H9 (cell line): ENCODE results near the gene KLHL10. TPM values are rescaled to one million over a fixed set of nuclear protein-coding genes. Genes with fewer than 3 reads are reported as not detected.
A peak's percentile ranks its signal among the peaks of the same experiment; 100 is the strongest.

ENCODE experiments used
- DNase-seq: peaks from one replicate; pipeline ENCODE4 v3.0.0-alpha.2; 2017
- H2AFZ ChIP-seq: one replicate; pipeline ENCODE4 v1.6.1; 2013; ENCODE audit warnings: mild to moderate bottlenecking, low read length, control low read depth, moderate library complexity
- H2AK5ac ChIP-seq: 2 replicates; pipeline ENCODE4 v1.6.1; 2013; ENCODE audit warnings: low read length, control low read depth, mixed read lengths; ENCODE audit not compliant: insufficient read length
- H2BK120ac ChIP-seq: one replicate; pipeline ENCODE4 v1.6.1; 2013; ENCODE audit warnings: low read depth, mild to moderate bottlenecking, low read length, control low read depth, inconsistent platforms; ENCODE audit not compliant: poor library complexity, severe bottlenecking
- H2BK12ac ChIP-seq: 2 replicates; pipeline ENCODE4 v1.6.1; 2013; ENCODE audit warnings: low read length, control low read depth, mixed read lengths, low read depth; ENCODE audit not compliant: insufficient read length
- H2BK15ac ChIP-seq: 2 replicates; pipeline ENCODE4 v1.6.1; 2013; ENCODE audit warnings: low read depth, low read length, control low read depth
- H2BK20ac ChIP-seq: one replicate; pipeline ENCODE4 v1.6.1; 2013; ENCODE audit warnings: low read depth, mild to moderate bottlenecking, low read length, control low read depth, inconsistent platforms; ENCODE audit not compliant: poor library complexity, severe bottlenecking
- H2BK5ac ChIP-seq: 2 replicates; pipeline ENCODE4 v1.6.1; 2013; ENCODE audit warnings: low read length, control low read depth, mixed read lengths; ENCODE audit not compliant: insufficient read length
- H3K14ac ChIP-seq: 2 replicates; pipeline ENCODE4 v1.6.1; 2013; ENCODE audit warnings: low read length, control low read depth; ENCODE audit not compliant: insufficient read depth
- H3K18ac ChIP-seq: 2 replicates; pipeline ENCODE4 v1.6.1; 2013; ENCODE audit warnings: low read depth, mild to moderate bottlenecking, mixed read lengths, low read length, control low read depth; ENCODE audit not compliant: insufficient read length
- H3K23ac ChIP-seq: 2 replicates; pipeline ENCODE4 v1.6.1; 2013; ENCODE audit warnings: low read length, control low read depth, mixed read lengths, low read depth; ENCODE audit not compliant: insufficient read length
- H3K23me2 ChIP-seq: 2 replicates; pipeline ENCODE4 v1.6.1; 2013; ENCODE audit warnings: low read depth, mild to moderate bottlenecking, mixed read lengths, low read length, control low read depth; ENCODE audit not compliant: insufficient read length, poor library complexity, severe bottlenecking
- H3K27ac ChIP-seq: 2 replicates; pipeline ENCODE4 v1.5.1; 2013; ENCODE audit warnings: low read length, control low read depth, mixed read lengths, low read depth; ENCODE audit not compliant: insufficient read length
- H3K27me3 ChIP-seq: 2 replicates; pipeline ENCODE4 v1.6.1; 2013; ENCODE audit warnings: low read length, control low read depth, inconsistent platforms; ENCODE audit not compliant: insufficient read depth
- H3K4ac ChIP-seq: 2 replicates; pipeline ENCODE4 v1.6.1; 2013; ENCODE audit warnings: low read depth, mild to moderate bottlenecking, control low read depth, inconsistent platforms, low read length, moderate library complexity
- H3K4me1 ChIP-seq: 2 replicates; pipeline ENCODE4 v1.6.1; 2013; ENCODE audit warnings: low read length, control low read depth, inconsistent platforms; ENCODE audit not compliant: insufficient read depth
- H3K4me2 ChIP-seq: 2 replicates; pipeline ENCODE4 v1.6.1; 2013; ENCODE audit warnings: low read length, control low read depth, mixed read lengths; ENCODE audit not compliant: insufficient read length, insufficient read depth
- H3K56ac ChIP-seq: 2 replicates; pipeline ENCODE4 v1.6.1; 2013; ENCODE audit warnings: low read depth, mild to moderate bottlenecking, mixed read lengths, low read length, control low read depth; ENCODE audit not compliant: insufficient read length
- H3K79me1 ChIP-seq: 2 replicates; pipeline ENCODE4 v1.6.1; 2013; ENCODE audit warnings: low read depth, mild to moderate bottlenecking, moderate library complexity, low read length, control low read depth, inconsistent platforms; ENCODE audit not compliant: insufficient read depth, poor library complexity, severe bottlenecking
- H3K79me2 ChIP-seq: 2 replicates; pipeline ENCODE4 v1.6.1; 2013; ENCODE audit warnings: low read length, control low read depth, inconsistent platforms; ENCODE audit not compliant: insufficient read depth
- H3K9ac ChIP-seq: 2 replicates; pipeline ENCODE4 v1.6.1; 2013; ENCODE audit warnings: low read length, control low read depth, mixed read lengths; ENCODE audit not compliant: insufficient read length; ENCODE audit errors: extremely low read depth
- H3K9me3 ChIP-seq: one replicate; pipeline ENCODE4 v1.6.1; 2013; ENCODE audit warnings: low read depth, low read length, inconsistent platforms; ENCODE audit not compliant: control insufficient read depth
- H3T11ph ChIP-seq: one replicate; pipeline ENCODE4 v1.6.1; 2013; ENCODE audit warnings: mild to moderate bottlenecking, low read length, control low read depth, inconsistent platforms
- H4K20me1 ChIP-seq: one replicate; pipeline ENCODE4 v1.6.1; 2013; ENCODE audit not compliant: control insufficient read depth, insufficient read length, insufficient read depth
- H4K5ac ChIP-seq: 2 replicates; pipeline ENCODE4 v1.6.1; 2013; ENCODE audit warnings: low read depth, mild to moderate bottlenecking, mixed read lengths, low read length, control low read depth; ENCODE audit not compliant: insufficient read length
- H4K8ac ChIP-seq: replicated peaks from 2 replicates; pipeline ENCODE4 v1.6.1; 2013; ENCODE audit warnings: low read length, control low read depth, mixed read lengths, low read depth; ENCODE audit not compliant: insufficient read length
- H4K91ac ChIP-seq: 2 replicates; pipeline ENCODE4 v1.6.1; 2013; ENCODE audit warnings: low read depth, mild to moderate bottlenecking, moderate library complexity, mixed read lengths, low read length, control low read depth; ENCODE audit not compliant: insufficient read length
- H3K27ac Mint-ChIP-seq, 3 experiments: 2 replicates in 2 of 3; 3 replicates in 1 of 3; pipeline ENCODE4 v1.8.0; 2020 to 2021; ENCODE audit warnings: mixed read lengths in 3 of 3, mild to moderate bottlenecking in 1 of 3, moderate library complexity in 1 of 3
- H3K27me3 Mint-ChIP-seq: 2 replicates; pipeline ENCODE4 v1.8.0; 2021; ENCODE audit warnings: low read depth, mild to moderate bottlenecking, moderate library complexity, mixed read lengths
- H3K36me3 Mint-ChIP-seq, 3 experiments: 2 replicates in 2 of 3; 3 replicates in 1 of 3; pipeline ENCODE4 v1.8.0; 2020 to 2021; ENCODE audit warnings: low read depth in 3 of 3, mixed read lengths in 3 of 3; ENCODE audit not compliant: insufficient read depth in 1 of 3
- H3K4me1 Mint-ChIP-seq, 2 experiments: 2 replicates each; pipeline ENCODE4 v1.8.0; 2020; ENCODE audit warnings: mixed read lengths in 2 of 2
- H3K4me3 Mint-ChIP-seq, 2 experiments: 2 replicates in 1 of 2; 3 replicates in 1 of 2; pipeline ENCODE4 v1.8.0; 2020 to 2021; ENCODE audit warnings: mild to moderate bottlenecking in 2 of 2, mixed read lengths in 2 of 2, moderate library complexity in 1 of 2
- H3K9me3 Mint-ChIP-seq, 2 experiments: 2 replicates in 1 of 2; 3 replicates in 1 of 2; pipeline ENCODE4 v1.8.0; 2020; ENCODE audit warnings: mild to moderate bottlenecking in 2 of 2, mixed read lengths in 2 of 2, moderate library complexity in 1 of 2
- WGBS: extraction: QIAGEN DNeasy Blood & Tissue Kit; methylation state at CpG from one replicate; pipeline ENCODE4 v1.1.7; 2013; ENCODE audit warnings: missing lambda C conversion rate, low lambda C conversion rate, mixed read lengths; ENCODE audit not compliant: insufficient read length; ENCODE audit errors: extremely low coverage; 5-methylcytosine and 5-hydroxymethylcytosine counted together
- total RNA-seq: library from RNA; stranded (reverse); gene quantifications from 2 replicates; pipeline ENCODE4 v1.2.1, GENCODE V29; 2021
- TF ChIP-seq, protein P1 (sequence below): fragments of 200-600 bp; sonication (generic); conservative IDR thresholded peaks from 3 replicates; pipeline ENCODE4 v1.8.0; 2021; ENCODE audit warnings: antibody characterized with exemption, mild to moderate bottlenecking

The KLHL10 gene
- total RNA-seq, 1 experiment from 2014 or later: 0.46 TPM

DNA sequence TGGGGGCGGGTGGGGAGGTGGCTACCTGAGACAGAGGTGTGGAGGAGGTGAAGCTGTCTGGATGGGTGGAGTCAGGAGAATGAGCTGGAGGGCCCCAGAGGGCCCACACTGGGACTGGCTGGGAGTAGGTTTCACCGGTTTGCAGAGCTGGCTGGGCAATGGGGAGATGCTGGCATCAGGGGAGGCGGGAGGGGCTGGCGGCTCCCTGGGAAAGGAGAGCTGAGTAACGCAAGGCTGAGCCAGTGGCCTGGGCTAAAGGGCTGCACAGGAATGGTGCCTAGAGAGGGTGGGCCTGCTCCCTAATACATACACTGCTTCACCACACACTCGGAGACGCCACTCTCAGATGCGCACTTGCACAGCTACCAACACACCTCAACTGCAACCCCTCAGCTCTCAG lies 38.3 kb upstream of the KLHL10 start:
- no peak overlapping the region for H3K9ac ChIP-seq

More for the DNA sequence above, 38.3 kb upstream of the KLHL10 start:
- Mint-ChIP-seq H3K9me3 (no peaks in the 10 kb centered on the region), H3K36me3 (peaks cover 1 to 8% (median 5%) of the 10 kb centered on the region in 3 experiments; a peak in 5 of 7 replicates), H3K4me1 (peaks cover 25 to 36% of the 10 kb centered on the region in 2 experiments), H3K4me3 (no peak overlapping the region), H3K27ac (peak overlapping the region in 1 of 3 experiments; percentile 42; a peak in 1 of 7 replicates), H3K27me3 (peaks cover 21% of the 10 kb centered on the region)
- H4K20me1 ChIP-seq: no peaks in the 10 kb centered on the region
- no peaks in the 10 kb centered on the region; the same call in 1 of the 2 replicates for H3K4me1 ChIP-seq
- H3K27ac ChIP-seq: no peak overlapping the region
- no peak overlapping the region for H3T11ph ChIP-seq
- H2AFZ ChIP-seq: no peak overlapping the region
- H2BK20ac ChIP-seq: no peak overlapping the region
- no peak overlapping the region for H2BK120ac ChIP-seq
- H2AK5ac ChIP-seq: no peak overlapping the region
- no peaks in the 10 kb centered on the region; the same call in 1 of the 2 replicates for H3K27me3 ChIP-seq
- no peak overlapping the region for H3K18ac ChIP-seq
- no CpG with 5 or more reads among the region's 8 CpGs for WGBS
- H3K56ac ChIP-seq: no peak overlapping the region
- no peak overlapping the region; the same call in 1 of the 2 replicates for H3K14ac ChIP-seq
- H3K4me2 ChIP-seq: no peak overlapping the region
- DNase-seq: peak; percentile 60
- no peak overlapping the region for H4K8ac ChIP-seq
- no peak overlapping the region for H4K91ac ChIP-seq
- H3K9me3 ChIP-seq: no peaks in the 10 kb centered on the region
- H2BK5ac ChIP-seq: no peak overlapping the region
- H3K79me1 ChIP-seq: no peaks in the 10 kb centered on the region
- TF ChIP-seq, protein P1, sequence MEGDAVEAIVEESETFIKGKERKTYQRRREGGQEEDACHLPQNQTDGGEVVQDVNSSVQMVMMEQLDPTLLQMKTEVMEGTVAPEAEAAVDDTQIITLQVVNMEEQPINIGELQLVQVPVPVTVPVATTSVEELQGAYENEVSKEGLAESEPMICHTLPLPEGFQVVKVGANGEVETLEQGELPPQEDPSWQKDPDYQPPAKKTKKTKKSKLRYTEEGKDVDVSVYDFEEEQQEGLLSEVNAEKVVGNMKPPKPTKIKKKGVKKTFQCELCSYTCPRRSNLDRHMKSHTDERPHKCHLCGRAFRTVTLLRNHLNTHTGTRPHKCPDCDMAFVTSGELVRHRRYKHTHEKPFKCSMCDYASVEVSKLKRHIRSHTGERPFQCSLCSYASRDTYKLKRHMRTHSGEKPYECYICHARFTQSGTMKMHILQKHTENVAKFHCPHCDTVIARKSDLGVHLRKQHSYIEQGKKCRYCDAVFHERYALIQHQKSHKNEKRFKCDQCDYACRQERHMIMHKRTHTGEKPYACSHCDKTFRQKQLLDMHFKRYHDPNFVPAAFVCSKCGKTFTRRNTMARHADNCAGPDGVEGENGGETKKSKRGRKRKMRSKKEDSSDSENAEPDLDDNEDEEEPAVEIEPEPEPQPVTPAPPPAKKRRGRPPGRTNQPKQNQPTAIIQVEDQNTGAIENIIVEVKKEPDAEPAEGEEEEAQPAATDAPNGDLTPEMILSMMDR: no peak
- no peak overlapping the region for H3K4ac ChIP-seq
- H4K5ac ChIP-seq: no peak overlapping the region
- H2BK12ac ChIP-seq: no peak overlapping the region
- H3K23me2 ChIP-seq: no peaks in the 10 kb centered on the region
- H3K23ac ChIP-seq: no peak overlapping the region
- no peaks in the 10 kb centered on the region for H3K79me2 ChIP-seq
- no peak overlapping the region for H2BK15ac ChIP-seq
